Hematopoietic multipotent progenitor cell treated with erythropoietin and hydrocortisone succinate and interleukin-3 and kit ligand, for 17 days (in vitro differentiated cells): ENCODE measurements around the gene TAF4B.
"Not testable (repeated sequence)": the region's sequence is repeated elsewhere in the genome, so short reads cannot be mapped to it uniquely, and the experiment has no call there.

Source experiments
- DNase-seq: peaks from one replicate; pipeline ENCODE4 v3.0.0-alpha.2; 2015; ENCODE audit warnings: low spot score

The TAF4B gene

DNA sequence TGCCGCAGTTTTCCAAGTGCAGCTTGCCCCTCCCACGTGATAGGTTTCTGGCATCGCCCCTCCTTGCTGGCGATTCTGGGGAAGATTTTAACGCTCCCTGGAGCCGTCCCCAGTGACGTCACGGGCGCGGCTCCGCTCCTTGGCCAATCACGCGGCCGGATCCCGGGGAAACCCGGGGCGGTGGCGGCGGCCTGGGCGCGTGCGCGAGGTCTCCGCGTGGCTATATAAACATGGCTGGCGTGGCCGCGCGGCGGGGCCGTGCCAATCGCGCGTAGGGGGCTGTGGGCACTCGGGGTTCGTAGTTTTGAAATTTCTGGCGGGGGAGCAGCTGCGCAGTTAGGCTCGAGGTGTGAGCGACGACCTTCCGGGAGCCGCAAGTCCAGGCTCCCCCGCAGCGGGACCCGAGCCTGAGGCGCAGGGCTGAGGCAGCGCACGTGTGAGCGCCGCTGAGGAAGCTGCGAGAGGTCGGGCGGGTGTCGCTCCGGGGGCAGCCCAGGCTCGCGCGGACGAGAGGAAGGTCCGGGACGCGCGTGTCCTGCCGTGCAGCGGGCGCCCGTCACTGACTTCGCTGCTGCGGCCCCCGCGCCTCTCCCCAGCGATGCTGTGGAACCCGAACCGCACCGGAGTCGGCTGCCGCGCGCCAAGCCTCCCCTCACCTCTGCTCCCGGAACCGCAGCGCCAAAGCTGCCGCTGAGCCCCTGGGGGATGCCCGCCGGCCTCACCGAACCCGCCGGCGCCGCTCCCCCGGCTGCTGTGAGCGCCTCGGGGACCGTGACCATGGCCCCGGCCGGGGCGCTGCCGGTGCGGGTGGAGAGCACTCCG is at the start of gene TAF4B:
Gene TAF4B, plus strand, starts transcription at position 217 of the 822 bp plus-strand sequence. Its CDS starts 489 bp downstream, at position 706.
- peak; percentile 94 for DNase-seq

GRCh38 chr18:26181343-26181826 is 44.9 kb upstream of the TAF4B start:
- no peak for DNase-seq

DNA sequence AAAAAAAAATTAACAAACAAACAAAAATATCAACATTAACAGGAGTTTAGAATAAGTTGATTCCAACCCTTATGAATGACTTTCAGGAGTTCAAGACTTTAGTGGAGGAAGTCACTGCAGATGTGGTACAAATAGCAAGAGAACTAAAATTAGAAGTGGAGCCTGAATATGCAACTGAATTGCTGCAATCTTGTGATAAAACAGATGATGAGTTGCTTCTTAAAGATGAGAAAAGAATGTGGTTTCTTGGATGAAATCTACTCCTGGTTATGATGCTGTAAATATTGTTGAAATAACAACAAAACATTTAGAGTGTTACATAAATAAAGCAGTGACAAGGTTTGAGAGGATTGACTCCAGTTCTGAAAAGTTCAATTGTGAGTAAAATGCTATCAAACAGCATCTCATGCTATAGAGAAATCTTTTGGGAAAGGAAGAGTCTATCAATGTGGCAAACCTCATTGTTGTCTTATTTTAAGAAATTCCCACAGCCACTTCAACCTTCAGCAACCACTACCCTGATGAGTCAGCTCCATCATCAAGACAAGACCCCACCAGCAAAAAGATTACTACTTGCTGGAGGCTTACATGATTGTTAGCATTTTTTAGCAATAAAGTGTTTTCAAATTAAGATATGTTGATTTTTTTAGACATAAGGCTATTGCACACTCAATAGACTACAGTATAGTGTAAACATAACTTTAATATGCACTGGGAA is 42.7 kb upstream of the TAF4B start:
- no peak for DNase-seq

GRCh38 chr18:26185267-26185666 is 41.0 kb upstream of the TAF4B start:
- no peak for DNase-seq

GRCh38 chr18:26190506-26190905 is 35.7 kb upstream of the TAF4B start:
- DNase-seq = no peak

GRCh38 chr18:26192233-26192632 is 34.0 kb upstream of the TAF4B start:
- no peak for DNase-seq

GRCh38 chr18:26196605-26197004 is 29.6 kb upstream of the TAF4B start:
- no peak for DNase-seq

- not testable (repeated sequence) for DNase-seq
Measured at GRCh38 chr18:26202001-26202400, 24.2 kb upstream of the TAF4B start.

DNA sequence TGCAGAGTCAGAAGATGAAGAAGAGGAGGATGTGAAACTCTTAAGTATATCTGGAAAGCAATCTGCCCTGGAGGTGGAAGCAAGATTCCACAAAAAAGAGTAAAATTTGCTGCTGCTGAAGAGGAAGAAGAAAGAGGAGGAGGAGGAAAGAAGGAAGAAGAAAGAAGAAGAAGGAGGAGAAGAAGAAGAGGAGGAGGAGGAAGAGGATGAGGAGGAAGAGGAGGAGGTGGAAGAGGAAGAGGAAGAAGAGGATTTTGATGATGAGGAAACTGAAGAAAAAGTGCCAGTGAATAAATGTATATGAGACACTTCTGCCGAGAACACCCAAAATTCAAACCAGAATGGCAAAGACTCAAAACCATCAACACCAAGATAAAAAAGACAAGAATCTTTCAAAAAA is 20.9 kb upstream of the TAF4B start:
- DNase-seq = no peak

- DNase-seq = no peak
Measured at GRCh38 chr18:26206488-26206887, 19.8 kb upstream of the TAF4B start.

- no peak for DNase-seq
Measured at GRCh38 chr18:26207937-26208336, 18.3 kb upstream of the TAF4B start.

- no peak for DNase-seq
Measured at GRCh38 chr18:26208977-26209376, 17.3 kb upstream of the TAF4B start.

GRCh38 chr18:26210147-26210546 is 16.1 kb upstream of the TAF4B start:
- DNase-seq = no peak

DNA sequence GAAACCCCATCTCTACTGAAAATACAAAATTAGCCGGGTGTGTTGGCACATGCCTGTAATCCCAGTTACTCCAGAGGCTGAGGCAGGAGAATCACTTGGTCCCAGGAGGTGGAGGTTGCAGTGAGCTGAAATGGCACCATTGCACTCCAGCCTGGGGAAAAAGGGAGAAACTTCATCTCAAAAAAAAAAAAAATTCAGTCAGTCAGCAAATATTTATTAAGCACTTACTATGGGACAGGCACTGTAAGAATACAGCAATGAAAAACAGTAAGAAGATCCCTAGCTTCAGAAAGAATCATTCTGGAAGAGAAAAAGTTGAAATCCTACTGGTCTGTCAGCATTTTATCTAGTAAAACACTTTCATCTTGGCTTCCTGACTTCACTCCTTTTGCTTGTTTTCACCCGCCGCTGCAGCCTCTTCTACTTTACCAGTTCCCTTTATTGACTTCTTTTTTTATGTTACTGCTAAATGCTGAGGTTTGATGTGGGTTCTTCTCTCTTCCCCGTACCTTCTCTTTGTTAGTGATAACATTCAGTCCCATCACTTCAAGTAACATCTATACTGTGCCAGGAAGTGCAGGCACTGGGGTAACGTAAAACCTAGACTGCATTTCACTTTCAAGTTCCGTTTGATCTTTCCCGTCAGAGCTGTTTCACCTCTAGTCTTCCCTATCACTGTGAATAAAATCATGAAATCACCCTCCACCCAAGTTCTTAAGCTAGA is 10.8 kb upstream of the TAF4B start:
- DNase-seq = no peak

DNA sequence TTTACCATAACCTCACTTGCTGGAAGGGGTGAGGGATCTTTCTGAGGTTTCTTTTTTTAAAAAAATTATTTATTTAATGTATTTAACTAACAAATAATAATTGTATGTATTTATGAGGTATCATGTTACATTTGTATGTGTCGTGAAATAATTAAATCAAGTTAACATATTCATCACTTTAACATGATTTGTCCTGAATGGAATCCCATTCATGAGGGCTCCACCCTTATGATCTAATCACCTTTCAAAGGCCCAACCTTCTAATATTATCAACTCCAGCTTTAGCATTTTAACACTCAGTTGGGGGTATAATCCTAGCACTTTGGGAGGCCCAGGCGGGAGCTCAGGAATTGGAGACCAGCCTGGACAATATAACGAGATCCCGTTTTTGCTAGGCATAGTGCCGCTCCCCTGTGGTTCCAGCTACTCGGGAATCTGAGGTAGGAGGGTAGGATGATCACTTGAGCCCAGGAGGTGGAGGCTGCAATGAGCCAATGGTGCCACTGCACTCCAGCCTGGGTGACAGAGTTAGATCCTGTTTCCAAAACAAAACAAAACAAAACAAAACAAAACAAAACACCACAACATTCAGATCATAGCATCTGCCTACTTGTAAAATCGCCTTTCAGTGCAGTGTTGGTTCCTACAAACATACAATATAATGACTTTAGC is 1.1 kb upstream of the TAF4B start:
- DNase-seq = no peak

DNA sequence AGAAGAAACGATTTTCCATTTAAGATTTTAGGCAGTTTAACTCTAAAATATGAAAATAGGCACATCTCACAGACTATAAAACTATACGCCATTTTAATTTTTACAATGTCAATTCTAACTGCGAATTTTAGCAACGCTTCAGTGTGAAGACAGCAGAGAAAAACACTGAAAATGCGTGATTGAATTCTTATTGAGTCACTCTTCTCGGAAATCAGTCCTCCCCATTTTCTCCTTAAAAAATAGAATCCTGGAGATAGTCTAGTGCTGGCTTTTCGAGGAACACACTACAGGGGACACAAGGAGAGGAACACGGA is 373 bp upstream of the TAF4B start:
- DNase-seq = no peak

GRCh38 chr18:26227051-26227670 is 916 bp downstream of the TAF4B start:
- DNase-seq = no peak

GRCh38 chr18:26228562-26229260 is 2.5 kb downstream of the TAF4B start:
- DNase-seq = no peak

DNA sequence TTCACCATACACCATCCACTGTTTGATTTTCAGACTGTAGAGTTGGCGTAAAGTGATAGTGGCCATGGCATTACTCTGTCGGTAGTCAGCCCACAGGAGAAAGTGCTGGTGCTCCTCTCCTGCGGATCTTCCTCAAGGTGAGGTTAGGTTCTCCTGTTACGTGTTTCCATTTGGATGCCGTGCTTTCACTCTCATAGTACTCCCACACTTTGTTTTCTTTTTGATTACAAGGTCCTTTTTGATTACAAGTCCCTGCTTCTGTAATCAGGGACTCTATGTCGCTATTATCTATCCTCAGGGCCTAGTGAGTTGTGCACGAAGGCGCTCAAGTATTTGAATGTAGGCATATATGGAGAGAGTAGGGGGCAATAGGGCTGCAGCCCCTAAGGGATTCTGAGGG is 4.3 kb downstream of the TAF4B start:
- no peak for DNase-seq

- DNase-seq = no peak
Measured at GRCh38 chr18:26233208-26233607, 7.0 kb downstream of the TAF4B start.

GRCh38 chr18:26237363-26237762 is 11.1 kb downstream of the TAF4B start:
- not testable (repeated sequence) for DNase-seq
